Neural progenitor cell (in vitro differentiated cells): ENCODE results near the gene SMARCC2.

Experiments used
- EZH2 ChIP-seq: fragments of 200-600 bp; sonication (generic); IDR thresholded peaks from 2 replicates; pipeline ENCODE4 v1.6.1; 2017; ENCODE audit warnings: antibody characterized with exemption, mild to moderate bottlenecking, moderate library complexity
- EZH2phosphoT487 ChIP-seq: fragments of 200-600 bp; sonication (generic); IDR thresholded peaks from 2 replicates; pipeline ENCODE4 v1.6.1; 2017; ENCODE audit warnings: antibody characterized with exemption
- TF ChIP-seq, protein P1 (sequence below): fragments of 200-600 bp; sonication (generic); IDR thresholded peaks from 2 replicates; pipeline ENCODE4 v1.5.1; 2017; ENCODE audit warnings: antibody characterized with exemption, mild to moderate bottlenecking

DNA sequence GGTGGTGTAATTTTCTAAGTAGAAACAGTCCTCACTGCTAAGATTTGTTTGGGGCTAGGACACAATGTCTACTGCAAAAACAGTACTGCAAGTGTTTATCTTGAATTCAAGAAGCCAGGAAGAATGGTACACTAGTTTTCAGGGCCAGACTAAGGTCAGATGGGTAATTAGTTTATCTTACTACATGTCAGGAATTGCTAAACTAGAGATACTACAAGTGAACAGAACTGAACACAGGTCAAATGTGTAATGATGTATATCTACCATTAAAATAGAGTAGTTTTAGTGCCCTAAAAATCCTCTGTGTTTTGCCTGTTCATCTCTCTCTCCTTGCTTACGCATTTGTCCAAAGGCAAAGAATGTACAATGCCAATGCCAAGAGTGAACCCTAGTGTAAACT, 75.2 kb downstream of the SMARCC2 start:
- TF ChIP-seq, protein P1, sequence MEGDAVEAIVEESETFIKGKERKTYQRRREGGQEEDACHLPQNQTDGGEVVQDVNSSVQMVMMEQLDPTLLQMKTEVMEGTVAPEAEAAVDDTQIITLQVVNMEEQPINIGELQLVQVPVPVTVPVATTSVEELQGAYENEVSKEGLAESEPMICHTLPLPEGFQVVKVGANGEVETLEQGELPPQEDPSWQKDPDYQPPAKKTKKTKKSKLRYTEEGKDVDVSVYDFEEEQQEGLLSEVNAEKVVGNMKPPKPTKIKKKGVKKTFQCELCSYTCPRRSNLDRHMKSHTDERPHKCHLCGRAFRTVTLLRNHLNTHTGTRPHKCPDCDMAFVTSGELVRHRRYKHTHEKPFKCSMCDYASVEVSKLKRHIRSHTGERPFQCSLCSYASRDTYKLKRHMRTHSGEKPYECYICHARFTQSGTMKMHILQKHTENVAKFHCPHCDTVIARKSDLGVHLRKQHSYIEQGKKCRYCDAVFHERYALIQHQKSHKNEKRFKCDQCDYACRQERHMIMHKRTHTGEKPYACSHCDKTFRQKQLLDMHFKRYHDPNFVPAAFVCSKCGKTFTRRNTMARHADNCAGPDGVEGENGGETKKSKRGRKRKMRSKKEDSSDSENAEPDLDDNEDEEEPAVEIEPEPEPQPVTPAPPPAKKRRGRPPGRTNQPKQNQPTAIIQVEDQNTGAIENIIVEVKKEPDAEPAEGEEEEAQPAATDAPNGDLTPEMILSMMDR: no peak
- TF ChIP-seq EZH2 (no peak), EZH2phosphoT487 (no peak)
